GM21825 (cell line): Measurements from ENCODE around the gene PSME3.

Experiments
- ATAC-seq: cut with Tn5 transposase; IDR thresholded peaks from one replicate; pipeline ENCODE4 v1.9.1; 2021; ENCODE audit warnings: mild to moderate bottlenecking, moderate library complexity; ENCODE audit not compliant: unreplicated experiment

Gene PSME3

GRCh38 chr17:42814633-42815399 lies 18.4 kb upstream of the PSME3 start:
- ATAC-seq = no peak

DNA sequence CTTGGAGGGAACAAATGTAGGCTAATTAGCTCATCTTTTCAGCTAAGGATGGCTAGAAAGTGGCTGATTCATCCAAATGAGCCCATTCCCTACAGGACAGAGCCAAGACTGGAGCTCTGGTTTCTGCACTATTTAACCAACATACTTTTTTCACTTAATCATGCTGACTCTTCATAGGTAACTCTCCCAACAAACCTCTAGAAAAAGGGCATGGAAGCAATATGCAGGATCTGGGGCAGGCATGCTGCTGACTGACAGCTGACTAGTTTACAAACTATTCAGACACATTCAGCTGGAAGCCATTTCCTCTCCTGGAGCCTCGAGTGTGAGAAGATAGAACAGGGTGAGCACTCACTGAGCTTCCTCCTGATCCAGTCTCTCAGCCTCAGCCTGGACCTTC lies 15.3 kb upstream of the PSME3 start:
- ATAC-seq = no peak

GRCh38 chr17:42818379-42818778 lies 14.8 kb upstream of the PSME3 start:
- no peak for ATAC-seq

DNA sequence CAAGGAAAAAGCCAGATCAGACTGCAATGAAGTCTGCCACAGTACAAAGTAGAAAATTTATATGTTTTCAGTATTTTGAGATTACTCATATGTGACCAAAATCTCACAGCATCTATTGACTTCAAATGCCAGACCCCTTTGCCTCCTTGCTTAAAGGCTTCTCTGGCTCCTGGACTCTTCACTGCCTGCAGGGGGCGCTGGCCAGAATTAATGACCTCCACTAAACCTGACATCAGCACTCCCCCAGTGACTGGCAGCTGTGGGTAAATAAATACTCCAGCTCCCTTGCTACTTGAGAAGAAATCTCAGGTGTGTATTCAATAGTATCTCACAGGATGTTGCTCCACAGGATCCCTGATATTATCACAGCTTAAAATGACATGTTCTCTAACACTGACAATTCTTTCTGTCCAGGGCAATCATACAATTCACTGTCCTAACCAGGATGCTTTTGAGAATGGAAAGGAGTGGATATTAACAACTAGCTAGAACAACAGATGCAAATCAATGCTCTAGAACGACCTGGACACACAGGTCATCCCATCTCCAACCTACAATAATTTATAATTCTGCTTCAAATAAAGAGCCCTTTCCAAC lies 13.2 kb upstream of the PSME3 start:
- ATAC-seq = no peak

DNA sequence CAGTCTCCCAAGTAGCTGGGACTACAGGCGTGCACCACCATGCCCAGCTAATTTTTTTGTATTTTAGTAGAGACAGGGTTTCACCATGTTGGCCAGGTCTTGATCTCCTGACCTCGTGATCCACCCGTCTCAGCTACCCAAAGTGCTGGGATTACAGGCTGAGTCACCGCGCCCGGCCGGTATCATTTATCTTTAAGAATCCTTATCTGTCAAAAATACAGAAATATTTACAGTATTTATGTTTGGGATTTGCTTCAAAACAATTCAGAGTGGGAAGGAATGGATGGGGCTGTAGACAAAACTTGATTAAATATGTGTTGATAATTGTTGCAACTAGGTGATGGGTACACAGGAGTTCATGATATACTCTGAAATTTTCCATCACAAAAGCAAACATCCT lies 12.0 kb upstream of the PSME3 start:
- ATAC-seq = no peak

GRCh38 chr17:42827472-42827871 lies 5.7 kb upstream of the PSME3 start:
- no peak for ATAC-seq

DNA sequence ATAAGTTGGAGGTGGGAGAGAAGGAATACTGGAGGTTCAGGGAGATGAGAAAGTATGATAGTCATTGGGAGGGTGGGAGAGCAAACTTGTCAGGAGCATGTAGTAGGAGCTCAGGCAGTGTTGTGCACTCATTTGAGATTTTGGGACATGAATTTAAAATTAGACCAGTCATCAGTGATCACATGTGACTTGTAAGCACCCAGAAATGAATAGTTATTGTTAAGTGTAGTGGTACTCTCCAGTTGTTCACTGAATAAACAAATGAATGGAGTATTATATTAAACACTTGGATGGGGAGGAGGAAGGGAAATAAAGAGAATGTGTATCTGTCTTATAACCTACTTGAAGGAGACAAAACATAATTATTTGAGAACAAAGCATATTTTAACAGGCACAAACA lies 2.2 kb upstream of the PSME3 start:
- ATAC-seq = no peak

DNA sequence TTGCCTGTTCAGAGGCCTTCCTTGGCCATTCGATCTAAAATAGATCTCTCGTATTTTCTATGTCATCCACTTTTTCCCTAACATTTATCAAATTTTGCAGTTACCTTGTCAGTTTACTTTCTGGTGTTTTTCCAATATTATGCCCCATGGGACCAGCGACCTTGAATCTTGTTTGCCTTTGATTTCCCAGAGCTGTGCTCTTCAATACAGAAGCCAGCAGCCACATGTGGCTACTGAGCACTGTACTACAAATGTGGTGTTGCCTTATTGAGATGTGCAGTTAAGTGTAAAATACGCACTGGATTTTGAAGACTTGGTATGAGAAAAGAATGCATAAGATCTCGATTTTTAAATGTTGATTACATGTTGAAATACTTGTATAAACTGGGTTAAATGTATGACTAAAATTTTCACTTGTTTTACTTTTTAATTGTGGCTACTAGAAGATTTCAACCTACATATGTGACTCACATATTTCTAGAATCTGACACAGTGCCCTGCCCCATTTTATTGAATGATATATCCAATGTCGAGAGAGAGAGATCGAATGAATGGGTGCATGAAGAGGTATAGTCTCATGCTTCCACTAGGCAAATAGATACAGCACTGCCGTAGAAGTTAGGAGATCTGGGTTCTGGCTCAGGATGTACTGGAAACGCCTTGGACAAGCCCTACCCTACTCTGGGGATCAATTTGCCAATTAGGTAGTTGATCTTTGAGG lies 824 bp upstream of the PSME3 start:
- ATAC-seq = no peak

GRCh38 chr17:42833767-42834422 lies 698 bp downstream of the PSME3 start:
- ATAC-seq = no peak

DNA sequence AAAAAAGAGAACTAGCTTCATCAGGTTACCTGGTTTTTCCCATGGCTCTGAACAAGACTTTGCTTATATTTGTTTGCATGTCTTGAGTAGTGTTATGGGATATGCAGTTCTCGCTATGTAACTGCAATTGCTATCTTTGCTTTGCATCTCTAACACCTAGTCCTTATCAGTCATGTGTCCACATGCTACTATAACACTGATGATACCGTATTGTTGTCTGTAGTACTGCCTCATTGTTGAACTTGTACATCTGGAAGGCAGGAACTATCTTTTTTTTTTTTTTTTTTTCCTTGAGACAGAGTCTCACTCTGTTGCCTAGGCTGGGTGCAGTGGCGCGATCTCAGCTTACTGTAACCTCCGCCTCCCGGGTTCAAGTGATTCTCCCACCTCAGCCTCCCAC lies 2.5 kb downstream of the PSME3 start:
- no peak for ATAC-seq

GRCh38 chr17:42841975-42842685 lies 8.9 kb downstream of the PSME3 start:
- no peak for ATAC-seq

DNA sequence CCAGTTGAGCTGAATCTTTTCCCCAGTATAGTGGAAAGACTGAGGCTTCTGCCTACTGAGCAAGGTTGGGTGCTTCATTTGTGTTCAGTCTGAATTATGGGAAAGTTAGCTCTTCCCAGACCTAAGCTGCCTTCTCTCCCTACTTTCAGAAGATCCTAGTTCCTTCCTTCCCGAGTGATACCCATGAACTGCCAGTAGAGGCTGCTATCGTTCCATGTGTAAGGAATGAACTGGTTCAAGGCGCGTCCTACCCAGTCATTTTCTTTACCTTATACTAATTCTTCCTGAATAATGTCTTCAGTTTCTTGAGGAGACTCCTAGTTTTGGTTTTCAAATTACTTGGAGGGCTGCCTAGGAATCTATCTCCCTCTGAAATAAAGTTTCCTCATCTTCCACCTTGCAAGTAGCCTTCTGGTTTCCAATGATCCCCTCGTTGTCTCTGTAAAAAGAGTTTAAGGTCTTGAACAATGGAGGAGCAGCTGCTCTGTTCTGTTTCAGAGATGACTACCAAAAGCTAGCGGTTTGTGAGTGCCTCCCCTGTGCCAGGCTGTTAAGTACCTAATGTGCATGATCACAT lies 10.2 kb downstream of the PSME3 start:
- no peak for ATAC-seq

DNA sequence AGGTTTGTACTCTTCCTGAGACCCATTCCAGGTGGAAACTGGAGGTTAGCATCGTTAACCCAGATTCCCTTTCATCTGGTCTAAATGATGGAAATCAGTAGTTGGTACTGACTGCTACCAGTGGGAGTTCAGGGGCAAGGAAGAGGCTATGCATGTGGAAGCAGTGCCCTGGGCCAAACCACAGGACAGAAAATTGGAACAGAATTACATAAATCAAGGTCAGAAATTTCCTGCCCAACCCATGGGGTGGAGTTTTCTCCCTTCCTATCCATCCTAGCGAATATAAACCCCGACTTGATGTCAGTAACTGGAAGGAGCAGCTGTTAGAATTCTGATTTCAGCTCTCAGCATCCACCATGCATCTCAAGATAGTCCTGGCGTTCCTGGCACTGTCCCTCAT lies 11.1 kb downstream of the PSME3 start, which contains the start of gene AOC2:
AOC2 (plus strand) TSS at position 310 of the 400 bp plus-strand sequence; CDS start at position 357, 47 bp downstream.
- ATAC-seq = no peak

GRCh38 chr17:42844761-42845555 lies 11.8 kb downstream of the PSME3 start:
- ATAC-seq = no peak

DNA sequence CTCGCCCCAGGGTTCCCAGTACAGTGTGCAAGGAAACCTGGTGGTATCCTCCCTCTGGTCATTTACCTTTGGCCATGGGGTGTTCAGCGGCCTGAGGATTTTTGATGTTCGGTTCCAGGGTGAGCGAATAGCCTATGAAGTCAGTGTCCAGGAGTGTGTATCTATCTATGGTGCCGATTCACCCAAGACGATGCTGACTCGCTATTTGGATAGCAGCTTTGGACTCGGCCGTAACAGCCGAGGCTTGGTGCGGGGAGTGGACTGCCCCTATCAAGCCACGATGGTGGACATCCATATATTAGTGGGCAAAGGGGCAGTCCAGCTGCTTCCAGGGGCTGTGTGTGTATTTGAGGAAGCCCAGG lies 12.3 kb downstream of the PSME3 start:
- no peak for ATAC-seq

DNA sequence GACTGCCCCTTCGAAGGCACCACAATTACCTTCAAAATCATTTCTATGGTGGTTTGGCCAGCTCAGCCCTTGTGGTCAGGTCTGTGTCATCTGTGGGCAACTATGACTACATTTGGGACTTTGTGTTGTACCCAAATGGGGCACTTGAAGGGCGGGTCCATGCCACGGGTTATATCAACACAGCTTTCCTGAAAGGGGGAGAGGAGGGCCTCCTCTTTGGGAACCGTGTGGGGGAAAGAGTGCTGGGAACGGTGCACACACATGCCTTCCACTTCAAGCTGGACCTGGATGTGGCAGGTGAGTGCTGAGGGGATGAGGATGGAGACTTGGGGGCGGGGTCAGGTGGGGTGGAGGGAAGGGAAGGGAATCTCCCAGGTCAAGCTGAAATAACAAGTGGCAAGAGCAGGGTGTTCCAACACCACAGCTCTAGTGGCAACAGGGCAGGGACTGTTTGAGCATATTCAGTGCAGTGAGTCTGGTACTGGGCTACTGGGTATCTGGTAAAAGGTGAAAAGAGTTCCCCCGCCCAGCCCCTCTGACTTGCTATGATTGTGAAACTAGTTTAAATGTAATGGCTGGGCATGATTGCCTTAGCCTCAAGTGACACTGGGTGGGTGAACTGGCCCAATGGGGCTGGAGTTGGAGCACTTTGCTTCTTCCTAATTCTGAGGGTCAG lies 12.9 kb downstream of the PSME3 start:
- no peak for ATAC-seq

- no peak for ATAC-seq
Observed at GRCh38 chr17:42846594-42847280, 13.5 kb downstream of the PSME3 start.

DNA sequence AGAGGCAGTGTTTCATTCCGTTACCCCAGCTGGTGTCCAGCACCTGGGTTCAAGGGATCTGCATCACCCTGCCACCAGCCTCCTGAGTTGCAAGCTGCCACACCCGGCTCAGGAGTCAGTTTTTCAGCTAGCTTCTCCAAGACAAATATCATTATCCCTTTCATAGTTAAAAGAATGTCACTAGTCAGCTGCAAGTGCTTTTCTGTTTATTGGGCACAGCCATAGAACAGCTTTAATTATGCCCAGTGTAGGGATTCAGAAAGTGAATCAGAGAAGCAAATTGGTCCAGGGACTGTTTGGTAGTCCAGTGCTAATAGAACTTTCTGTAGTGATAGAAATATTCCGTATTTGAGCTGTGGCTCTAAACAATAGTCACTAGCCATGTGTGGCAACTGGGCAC lies 14.9 kb downstream of the PSME3 start:
- no peak for ATAC-seq

DNA sequence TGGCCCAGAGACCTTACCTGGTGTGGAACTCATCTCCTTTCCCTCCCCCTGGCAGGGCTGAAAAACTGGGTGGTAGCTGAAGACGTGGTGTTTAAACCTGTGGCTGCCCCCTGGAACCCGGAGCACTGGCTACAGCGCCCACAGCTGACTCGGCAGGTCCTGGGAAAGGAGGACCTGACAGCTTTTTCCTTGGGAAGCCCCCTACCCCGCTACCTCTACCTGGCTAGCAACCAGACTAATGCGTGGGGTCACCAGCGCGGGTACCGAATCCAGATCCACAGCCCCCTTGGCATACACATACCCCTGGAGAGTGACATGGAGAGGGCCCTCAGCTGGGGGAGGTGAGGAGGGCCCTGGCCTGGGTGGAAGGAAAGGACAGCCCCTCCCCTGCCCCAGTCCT lies 15.8 kb downstream of the PSME3 start:
- no peak for ATAC-seq
